ENCODE measurements around the gene LRRC75A.
"Not testable (repeated sequence)": the region's sequence is repeated elsewhere in the genome, so short reads cannot be mapped to it uniquely, and the experiment has no call there.

Gene LRRC75A

DNA sequence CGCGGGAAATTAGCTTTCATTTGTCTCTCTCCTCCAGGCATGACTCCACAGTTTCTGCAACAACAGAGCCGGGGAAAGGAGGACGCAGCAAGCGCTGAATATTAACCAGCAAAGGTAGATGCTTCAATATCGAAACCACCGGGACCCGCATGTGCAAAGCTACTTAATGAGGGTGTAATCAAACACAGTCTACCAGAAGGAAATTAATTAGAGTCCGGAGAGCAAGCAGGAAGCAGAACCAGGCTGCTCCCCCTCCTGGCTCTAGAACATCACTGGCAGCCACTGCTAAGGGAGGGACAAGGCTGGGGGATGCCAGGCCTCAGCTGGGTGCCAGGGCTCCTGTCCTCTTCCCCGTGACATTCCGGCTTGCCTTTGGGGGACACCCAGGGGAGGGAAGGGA, 21.7 kb downstream of the LRRC75A start:
- DNase-seq: no peak

DNA sequence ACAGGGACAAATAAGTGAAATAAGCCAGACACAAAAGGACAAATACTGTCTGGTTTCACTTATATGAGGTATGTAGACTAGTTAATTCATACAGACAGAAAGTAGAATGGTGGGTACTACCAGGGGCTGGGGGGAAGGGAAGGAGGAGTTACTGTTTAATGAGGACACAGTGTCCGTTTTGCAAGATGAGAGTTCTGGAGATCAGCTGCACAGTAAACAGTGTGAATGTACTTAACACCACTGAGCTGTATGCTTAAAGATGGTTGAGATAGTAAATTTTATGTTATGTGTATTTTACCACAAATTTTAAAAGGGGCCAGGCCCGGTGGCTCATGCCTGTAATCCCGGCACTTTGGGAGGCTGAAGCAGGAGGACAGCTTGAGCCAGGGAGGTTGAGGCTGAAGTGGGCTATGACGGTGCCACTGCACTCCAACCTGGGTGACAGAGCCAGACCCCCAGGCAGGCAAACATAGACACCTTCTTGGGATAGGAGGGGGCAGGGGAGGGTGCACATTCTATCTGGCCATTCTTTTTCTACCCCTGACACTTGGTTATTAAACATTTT, 23.5 kb downstream of the LRRC75A start:
- no peak for DNase-seq

DNA sequence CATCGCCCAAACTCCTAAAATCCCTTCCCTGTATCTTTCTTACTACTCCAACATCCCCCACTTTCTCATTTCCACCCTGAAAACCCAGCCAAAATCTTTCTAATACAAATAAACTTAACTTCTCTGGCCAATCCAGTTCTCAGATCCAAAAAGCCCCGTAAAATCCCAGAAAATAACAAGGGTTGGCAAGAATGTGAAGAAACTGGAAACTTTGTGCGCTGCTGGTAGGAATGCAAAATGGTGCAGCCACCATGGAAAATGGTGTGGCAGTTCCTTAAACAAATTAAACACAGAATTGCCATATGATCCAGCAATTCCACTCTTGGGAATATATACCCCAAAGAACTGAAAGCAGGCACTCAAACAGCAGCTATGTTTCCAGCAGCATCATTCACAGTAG, 24.1 kb downstream of the LRRC75A start:
- DNase-seq: no peak

DNA sequence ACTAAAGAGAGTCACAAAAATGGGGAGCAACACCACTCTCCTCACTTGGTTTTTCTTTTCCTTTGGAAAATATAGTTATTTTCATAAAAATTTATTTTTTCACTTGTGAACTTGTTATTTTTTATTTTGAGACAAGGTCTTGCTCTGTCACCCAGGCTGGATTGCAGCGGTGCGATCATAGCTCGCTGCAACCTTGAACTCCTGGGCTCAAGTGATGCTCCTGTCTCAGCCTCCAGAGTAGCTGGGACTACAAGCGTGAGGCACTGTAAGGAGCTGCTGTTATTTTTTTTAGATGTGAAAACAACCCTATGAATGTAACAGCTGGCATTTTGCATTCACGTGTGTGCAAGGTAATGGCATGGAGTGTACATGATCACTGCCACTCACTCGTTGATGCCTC, 24.9 kb downstream of the LRRC75A start:
- DNase-seq: no peak

DNA sequence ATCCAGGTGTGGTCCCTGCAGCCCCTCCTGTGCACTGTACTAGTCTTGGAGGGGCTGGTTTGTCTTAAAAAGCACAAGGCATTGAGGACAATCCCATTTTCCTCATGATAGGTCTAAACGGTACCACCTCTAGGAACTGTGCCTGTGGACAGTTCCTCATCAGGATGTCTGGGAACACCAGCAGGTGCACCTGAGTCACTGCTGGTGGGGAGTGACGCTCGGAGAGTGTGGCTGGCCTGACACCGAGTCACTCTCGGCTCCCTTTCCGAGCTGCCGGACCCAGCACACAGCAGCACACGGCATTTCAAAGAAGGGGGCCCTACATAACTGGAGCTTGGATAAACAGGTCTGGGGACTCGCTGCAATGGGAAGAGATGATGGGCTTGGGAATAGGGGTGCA, 25.6 kb downstream of the LRRC75A start:
- DNase-seq: no peak

DNA sequence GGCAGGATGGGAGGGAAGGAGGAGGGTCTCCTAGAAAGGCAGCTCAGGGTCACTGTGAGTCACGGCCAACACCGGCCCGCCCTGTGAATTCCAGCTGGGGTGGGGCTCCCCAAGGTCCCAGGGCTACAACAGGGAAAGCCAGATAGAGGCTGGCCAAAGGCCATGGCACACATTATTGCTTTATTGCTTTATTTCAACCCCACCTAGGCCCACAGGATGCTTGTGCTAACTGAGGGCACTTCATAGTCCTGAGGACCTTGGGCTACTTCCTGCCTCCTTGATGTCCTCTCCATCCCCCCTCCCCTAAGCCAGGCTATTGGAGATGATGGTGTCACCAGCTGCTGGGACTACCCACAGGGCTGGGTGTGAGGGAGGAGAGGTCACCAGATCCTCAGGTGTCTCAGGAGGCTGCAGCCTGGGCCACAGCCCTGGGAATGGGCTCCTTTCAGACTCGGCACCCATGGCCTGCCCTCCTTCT, 26.1 kb downstream of the LRRC75A start:
- DNase-seq: no peak

DNA sequence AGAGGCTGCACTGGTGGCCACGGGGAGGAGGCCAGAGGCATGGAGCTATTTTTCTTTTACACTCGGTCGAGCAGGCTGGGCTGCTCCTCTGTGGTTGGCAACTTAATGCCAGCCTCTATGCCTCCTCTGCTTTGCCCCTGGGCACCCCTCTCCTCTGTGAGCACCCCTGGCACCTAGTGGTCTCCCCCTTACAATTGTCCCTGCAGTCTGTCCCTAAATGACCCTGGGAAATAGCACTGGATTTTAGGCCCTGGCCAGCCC, 27.0 kb downstream of the LRRC75A start:
- no peak for DNase-seq

DNA sequence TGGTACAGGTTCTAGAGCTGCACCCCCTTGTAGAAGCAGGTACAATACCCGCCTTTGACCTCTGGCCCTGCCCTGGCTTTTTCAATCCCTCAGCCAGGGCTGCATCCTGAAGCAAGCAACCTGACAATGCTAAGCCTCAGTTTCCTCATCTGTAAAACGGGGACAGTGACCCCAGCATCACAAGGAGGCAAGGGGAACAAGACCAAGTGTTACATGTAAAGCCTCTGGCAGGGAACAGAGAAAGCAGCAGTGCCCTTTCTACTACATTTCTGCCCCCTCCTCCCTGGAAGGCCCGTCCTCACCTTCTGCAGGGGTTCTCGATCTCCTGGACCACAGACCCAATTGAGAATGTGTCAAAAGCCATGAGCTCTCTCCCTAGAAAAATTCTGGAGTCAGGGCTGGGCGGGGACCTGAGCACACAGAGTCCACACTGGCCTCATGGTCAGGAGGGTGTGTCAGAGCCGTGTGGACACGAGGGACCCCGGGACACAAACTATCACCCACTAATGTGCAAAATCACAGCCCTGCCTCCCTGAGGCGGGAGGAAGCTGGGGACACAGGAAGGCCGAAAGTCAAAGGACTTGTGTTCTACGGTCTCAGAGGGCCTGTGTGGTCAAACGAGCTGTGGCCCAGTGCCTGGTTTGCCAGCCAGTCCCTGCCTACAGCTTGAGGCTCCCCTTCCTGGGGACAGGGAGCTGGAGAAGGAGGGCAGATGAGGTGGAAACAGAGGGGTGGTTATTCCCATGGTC, 27.5 kb downstream of the LRRC75A start:
- DNase-seq: no peak

DNA sequence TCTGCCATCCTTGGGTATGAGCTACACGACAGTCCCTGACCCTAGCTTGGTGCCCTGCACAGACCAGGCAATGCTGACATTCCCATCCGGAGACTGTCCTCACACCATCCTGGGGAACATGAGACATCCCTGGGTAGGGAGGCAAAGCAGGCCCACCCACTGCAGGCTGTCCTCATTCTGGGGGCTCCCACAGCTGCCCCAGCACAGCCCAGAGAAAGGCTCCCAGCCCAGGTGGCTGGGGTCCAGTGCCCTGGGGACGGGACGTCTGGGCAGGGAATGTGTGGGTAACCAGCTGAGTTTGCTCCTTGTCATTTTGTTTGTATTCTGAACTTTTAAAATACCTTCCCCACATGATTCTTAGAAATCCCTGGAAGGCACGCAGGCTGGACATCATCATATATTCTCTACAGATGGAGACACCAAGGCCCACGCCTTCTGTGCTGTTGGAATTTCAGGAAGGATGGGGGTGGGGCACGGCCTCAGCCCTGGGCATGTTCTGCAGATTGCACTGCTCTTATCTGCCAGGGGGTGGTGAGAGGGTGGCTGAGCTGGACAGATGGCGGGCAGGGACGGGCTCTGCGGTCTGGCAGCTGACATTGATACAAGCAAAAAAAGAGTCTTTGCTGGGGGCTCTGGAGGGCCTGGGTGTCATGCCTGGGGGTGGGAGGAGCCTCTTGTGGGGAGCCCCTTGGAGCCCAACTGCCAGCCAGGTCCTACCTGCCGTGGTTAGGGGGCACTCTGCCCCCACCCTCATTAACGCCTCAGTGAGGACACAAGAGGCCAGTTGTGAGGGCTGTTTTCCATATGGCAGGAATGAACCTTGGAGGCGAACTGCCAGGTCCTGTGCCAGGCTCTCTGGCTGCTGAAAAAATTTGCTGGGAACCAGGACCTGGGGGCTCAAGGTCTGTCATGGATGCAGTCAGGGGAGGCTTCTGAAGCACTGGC, 28.4 kb downstream of the LRRC75A start:
- no peak for DNase-seq

DNA sequence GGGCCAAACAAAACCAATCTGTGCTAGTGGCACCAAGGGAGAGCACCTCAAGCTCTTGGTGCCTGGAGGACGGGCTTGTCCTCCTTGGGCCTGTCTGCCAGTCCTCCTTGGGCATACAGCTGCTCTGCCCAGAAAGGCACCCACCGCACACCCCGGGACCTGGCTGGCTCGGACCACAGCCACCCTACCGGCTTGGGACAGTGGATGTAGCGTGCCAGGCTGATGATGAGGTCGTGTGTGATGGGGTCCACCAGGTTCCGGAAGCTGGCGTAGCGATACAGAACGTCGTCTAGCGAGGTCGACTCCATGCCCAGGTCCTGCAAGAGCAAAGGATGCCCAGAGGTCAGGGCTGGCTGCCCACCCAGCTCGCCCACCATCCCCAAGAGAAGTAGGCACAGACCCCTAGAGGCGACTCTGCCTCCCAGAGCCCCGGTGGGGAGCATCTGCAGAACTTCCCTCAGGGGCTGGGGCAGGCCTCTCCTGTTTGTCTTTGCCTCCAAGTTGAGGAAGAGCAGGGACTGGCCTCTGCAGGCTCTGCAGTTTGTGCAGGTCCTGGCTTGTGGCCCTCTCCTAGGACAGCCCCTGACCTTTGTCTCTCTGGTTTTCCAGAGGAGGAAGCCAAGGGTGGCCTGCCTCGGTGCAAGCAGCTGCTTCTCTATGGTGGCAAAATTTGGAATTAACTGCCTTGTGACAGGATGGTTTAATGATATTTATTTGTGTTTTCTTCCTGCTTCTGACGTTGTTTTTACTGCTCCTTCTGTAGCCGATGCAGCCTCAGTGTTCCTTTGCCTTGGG, 29.7 kb downstream of the LRRC75A start:
- no peak for DNase-seq

DNA sequence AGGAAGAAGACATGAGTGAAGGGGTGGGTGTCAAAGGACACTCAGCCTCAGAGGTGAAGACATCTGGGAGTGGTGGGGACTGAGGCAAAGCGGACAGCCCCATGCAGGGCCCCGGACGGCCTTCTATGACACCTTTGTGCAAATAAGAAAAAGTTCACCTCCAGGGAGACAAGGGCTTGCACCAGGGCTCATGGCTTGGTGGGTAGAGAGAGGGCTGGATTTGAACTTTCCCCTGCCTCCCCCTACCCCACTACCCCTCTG, 30.5 kb downstream of the LRRC75A start:
- DNase-seq: no peak

DNA sequence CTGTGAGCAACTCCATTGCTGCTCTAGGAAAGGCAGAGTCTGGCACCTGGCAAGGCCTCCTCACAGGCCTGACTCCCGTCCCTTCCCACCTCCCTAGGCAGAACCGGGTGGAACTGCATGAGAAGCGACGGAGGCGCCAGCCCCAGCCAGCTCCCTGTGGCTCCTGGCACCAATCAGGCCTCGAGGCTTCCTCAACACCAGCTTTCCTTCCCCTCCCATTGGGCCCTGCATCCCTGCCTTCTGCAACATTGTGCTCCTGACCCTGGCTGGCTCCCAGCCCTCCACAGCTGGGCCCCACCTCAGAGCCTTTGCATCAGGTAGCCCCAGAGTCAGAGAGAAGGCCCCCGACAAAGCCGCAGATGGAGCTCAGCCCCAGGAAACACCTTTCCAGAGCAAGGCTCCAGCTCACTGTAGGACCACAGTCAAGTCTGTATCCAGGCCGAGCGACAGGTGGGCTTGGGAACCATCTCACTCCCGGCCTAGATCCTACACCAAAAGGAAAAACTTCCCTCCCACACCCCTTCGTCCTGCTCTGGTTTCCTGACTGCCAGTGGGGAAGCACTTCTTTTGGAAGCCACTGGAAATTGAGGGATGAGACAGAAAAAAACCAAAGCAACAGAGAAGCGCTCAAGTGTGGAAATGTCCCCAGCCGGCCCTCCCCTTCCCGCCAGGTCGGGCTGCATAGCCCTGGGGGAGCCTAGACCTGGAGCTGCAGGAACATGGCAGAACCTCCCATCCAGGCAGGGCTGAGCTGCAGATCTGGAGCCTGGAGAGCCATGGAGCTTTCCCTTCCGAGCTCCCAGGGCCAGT, 31.0 kb downstream of the LRRC75A start:
- no peak for DNase-seq

DNA sequence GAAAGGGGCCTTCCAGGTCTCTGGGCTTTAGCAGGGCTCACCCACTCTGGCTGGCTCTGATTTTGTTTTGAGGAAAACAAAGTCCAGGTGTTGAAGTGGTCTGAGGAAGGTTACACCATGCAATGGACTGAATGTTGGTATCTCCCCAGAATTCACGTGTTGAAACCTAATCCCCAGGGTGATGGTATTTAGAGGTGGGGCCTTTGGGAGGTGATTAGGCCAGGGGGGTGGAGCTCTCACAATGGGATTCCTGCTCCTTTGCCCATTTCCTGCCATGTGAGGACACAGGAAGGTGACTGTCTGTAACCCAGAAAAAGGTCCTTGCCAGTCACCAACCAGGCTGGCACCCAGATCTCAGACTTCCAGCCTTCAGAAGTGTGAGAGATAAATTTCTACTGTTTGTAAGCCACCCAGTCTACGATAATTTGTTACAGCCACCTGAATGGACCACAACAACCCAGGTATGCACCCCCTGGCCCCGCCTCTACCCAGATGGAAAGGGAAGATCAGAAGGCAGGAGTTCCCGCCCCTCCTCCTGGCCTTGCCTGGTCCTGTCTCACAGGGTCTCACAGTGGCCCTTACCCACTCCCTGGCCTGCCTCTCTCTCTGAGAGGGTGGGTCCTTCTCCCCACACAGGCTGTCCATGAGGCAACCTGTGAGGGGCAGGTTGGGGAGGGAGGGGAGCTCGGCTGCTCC, 32.0 kb downstream of the LRRC75A start:
- no peak for DNase-seq

DNA sequence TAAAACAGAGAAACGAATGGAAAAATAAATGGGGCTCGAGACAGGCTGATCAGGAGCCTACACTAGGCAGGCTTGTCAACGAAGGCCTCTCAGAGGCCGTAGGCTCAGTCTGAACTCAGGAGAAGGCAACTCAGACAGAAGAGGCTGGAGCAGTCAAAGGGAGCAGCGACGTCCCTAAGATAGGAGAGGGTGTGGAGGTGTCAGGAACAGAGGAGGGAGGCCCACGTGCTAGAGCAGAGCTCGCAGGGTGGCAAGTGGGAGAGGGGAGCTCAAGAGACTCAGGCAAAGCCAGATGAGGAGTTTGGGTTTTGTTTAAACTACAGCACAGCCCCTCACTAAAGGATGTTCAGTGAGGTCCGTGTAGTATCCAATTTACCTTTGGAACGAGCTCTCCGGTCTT, 32.7 kb downstream of the LRRC75A start:
- no peak for DNase-seq

DNA sequence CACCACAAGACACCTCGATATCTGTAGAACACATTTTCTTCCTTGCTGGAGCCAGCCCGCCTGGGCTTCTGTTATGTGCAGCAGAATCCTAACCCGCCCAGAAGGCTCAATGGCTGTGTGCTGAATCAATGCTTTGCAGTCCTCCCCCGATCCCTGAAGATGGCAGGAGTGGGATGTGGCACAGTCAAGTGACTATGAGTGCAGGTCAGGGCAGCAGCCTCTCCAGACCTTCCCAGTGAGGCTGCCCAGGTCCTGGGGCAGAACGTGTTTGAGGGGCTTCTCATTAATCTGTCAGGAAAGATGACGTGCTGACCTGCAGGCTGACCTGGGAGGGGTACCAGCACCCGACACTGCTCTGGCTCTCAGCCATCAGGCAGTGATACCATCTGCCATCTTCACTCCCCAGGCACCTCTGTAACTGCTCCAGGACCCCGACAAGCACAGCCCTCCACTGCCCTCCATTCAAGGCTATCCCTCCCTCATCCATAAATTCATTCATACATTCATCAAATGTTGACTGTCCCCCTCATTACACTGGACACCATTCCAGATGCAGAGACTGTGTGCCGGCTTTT, 35.2 kb downstream of the LRRC75A start:
- no peak for DNase-seq

DNA sequence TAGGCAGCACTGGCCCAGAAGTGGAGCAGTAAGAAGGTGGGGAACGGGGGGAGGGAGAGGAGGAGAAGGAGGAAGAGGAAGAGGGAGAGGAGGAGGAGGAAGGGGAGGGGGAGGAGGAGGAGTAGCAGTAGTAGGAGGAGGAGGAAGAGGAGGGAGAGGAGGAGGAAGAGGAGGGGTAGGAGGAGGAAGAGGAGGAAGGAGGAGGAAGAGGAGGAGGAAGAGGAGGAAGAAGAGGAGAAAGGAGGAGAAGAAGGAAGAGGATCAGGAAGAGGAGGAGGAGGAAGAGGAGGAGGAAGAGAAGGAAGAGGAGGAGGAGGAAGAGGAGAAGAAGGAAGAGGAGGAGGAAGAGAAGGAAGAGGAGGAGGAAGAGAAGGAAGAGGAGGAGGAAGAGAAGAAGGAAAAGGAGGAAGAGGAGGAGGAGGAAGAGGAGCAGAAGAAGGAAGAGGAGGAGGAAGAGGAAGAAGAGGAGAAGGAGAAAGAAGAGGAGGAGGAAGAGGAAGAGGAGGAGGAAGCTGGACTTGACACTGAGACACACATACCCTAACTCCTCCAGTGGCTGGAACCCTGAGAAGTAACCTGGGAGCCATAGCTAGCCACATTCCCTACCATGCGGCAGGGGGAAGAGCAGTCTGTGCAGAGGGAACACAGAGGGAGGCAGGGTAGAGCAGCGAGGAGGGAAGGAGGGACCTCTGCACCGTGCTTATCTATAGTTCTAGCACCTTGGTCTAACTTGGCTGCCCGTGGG, 35.8 kb downstream of the LRRC75A start:
- DNase-seq: no peak

DNA sequence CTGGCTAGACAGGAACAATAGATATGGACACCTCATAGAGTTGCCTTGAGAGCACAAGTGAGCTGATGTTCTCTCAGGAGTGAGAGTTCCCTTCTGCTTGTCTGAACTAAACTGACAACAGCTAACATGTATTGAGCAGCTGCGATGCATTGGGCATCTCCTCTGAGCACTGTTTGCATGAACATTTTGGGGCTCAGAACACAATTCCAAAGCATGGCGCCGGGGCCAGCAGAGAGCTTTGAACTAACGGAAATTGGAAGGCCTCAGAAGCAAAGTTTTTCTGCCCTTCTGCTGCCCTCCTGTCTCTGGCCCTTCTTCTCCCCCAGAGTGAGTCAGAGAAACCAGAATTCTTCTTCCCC, 38.5 kb downstream of the LRRC75A start:
- DNase-seq: no peak

DNA sequence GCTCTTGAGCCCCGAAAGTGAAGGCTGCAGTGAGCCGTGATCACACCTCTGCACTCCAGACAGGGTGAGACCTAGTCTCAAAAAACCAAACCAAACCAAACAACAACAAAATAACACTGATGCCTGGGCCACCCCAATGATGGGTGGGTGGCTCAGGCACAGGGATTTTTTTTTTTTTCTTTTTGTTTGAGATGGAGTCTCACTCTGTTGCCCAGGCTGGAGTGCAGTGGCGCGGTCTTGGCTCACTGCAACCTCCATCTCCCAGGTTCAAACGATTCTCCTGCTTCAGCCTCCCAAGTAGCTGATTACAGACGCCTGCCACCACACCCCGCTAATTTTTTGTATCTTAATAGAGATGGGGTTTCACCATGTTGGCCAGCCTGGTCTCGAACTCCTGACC, 39.7 kb downstream of the LRRC75A start:
- DNase-seq: not testable (repeated sequence)

DNA sequence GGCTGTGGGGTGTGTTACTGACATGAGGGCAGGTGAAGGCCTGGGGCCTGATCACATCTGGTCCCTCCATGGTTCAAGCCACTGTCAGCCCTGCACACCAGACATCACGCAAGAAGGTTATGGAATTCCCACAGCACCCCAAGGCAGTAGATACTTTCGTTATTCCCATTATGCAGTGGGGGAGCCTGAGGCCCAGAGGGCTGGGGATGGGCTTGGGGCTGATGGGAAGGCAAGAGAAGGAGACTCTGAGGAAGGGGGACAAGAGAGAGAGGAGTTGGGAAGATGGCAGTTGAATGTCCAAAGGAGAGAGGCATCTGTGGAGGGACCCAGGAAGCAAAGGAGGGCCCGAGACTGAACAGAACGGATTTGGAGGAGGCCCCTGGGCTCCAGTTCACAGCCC, 42.0 kb downstream of the LRRC75A start:
- no peak for DNase-seq

DNA sequence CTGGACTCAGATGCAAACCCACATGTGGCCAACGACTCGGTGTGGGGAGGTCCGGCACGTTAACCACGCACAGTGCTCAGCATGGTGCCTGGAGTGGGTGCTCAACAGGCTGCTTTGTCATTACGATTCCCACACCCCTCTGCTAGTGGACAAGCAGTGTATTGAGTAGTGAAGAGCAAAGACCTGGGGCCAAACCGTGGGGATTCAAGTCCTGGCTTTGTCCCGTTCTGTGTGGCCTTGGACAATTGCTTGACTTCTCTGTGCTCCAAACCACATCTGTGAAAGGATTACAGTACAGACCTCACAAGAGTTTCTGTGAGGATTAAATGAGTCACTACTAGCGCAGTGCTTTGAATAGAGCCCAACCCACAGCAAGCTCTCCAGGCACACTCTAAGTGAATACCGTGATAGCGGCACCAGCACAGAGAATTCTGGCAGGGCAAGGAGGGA, 42.8 kb downstream of the LRRC75A start:
- DNase-seq: no peak

DNA sequence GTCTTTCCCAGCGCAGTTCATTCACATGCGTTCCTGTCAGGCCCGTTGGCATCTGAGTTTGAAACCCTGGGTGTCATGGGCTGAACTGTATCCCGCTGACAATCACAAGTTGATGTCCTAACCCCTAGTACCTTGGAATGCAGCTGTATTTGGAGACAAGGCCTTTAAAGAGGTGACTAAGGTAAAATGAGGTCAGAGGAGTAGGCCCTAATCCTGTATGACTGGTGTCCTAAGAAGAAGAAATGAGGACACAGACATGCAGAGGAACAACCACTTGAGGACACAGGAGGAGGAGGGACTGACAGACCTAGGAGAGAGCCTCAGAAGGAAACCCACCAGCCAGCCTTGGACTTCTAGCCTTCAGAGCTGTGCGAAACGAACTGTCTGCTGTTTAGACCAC, 43.5 kb downstream of the LRRC75A start:
- no peak for DNase-seq
